HG03521 (cell line): Measurements from ENCODE around the gene TAT.

Experiments
- ATAC-seq: cut with Tn5 transposase; IDR thresholded peaks from one replicate; pipeline ENCODE4 v1.9.1; 2021; ENCODE audit warnings: mild to moderate bottlenecking, moderate library complexity; ENCODE audit not compliant: unreplicated experiment

TAT gene

GRCh38 chr16:71547168-71547567, 29.7 kb downstream of the TAT start:
- no peak for ATAC-seq

- peak; percentile 56 for ATAC-seq
These were observed 34.5 kb downstream of the TAT start for GRCh38 chr16:71542377-71542776.

DNA sequence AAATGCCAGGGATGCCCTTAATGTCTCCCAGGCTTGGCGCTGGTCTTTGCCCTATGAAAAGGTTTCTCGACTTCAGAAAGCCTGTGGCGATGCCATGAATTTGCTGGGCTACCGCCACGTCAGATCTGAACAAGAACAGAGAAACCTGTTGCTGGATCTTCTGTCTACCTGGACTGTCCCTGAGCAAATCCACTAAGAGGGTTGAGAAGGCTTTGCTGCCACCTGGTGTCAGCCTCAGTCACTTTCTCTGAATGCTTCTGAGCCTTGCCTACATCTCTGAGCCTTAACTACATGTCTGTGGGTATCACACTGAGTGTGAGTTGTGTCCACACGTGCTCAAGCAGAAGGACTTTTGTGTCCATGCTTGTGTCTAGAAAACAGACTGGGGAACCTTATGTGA, 39.2 kb downstream of the TAT start:
- ATAC-seq = no peak

DNA sequence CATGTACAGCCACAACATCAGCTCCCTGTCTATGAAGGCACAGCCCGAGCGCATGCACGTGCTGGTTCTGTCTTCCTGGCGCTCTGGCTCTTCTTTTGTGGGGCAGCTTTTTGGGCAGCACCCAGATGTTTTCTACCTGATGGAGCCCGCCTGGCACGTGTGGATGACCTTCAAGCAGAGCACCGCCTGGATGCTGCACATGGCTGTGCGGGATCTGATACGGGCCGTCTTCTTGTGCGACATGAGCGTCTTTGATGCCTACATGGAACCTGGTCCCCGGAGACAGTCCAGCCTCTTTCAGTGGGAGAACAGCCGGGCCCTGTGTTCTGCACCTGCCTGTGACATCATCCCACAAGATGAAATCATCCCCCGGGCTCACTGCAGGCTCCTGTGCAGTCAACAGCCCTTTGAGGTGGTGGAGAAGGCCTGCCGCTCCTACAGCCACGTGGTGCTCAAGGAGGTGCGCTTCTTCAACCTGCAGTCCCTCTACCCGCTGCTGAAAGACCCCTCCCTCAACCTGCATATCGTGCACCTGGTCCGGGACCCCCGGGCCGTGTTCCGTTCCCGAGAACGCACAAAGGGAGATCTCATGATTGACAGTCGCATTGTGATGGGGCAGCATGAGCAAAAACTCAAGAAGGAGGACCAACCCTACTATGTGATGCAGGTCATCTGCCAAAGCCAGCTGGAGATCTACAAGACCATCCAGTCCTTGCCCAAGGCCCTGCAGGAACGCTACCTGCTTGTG, 40.0 kb downstream of the TAT start:
- ATAC-seq = no peak

- no peak for ATAC-seq
These were observed 44.5 kb downstream of the TAT start for GRCh38 chr16:71532366-71532765.

DNA sequence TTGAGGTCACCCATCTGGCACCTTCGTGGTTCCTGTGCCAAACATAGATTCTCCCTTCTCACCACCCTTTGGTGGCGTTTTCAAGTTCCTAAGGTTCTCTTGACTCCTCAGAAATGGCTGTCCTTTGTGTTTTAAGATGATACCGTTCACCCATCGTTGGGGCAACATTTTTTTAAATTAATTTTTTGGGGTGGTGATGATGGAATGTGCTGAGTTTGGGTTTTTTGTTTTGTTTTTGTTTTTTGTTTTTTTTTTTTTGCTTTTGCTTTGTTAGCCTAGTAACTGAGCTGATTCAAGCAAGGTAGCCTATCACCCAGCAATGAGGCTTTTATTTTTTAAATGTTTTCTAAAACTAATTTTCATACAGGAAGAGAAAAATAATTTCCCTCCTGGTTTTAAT, 48.0 kb downstream of the TAT start:
- no peak for ATAC-seq

- ATAC-seq = no peak
These were observed 48.6 kb downstream of the TAT start for GRCh38 chr16:71528257-71528656.

DNA sequence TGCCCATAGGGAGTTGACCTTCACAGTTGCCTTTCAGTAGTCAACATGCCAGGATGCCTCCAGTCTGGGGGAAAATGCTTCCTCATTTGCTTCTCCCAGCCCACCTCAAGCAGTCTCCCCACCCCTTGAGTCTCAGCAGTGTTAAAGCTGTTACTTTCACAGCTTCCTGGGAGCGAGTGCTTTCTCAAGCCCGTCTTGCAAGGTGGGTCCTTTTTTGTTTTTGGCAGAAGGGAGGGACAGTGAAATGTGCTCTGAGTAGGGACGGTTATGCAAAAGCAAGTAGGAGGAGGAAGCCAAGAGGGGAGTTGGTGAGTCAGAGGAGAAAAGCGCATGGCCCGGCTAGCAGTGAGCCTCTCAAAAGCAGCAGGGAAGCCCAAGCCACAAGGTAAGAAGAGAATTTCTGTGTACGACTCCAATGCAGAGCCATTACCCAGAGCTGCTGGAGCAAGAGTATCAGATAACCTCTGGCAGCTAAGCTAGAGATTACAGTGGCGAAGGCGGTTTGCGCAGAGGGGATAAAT, 50.7 kb downstream of the TAT start, which contains the start of gene CHST4:
Gene CHST4 (plus strand): TSS at position 316 of the 521 bp plus-strand sequence. CDS start 10,252 bp downstream, outside the sequence.
- ATAC-seq = no peak

GRCh38 chr16:71524566-71525553, 52.0 kb downstream of the TAT start:
- ATAC-seq = no peak

DNA sequence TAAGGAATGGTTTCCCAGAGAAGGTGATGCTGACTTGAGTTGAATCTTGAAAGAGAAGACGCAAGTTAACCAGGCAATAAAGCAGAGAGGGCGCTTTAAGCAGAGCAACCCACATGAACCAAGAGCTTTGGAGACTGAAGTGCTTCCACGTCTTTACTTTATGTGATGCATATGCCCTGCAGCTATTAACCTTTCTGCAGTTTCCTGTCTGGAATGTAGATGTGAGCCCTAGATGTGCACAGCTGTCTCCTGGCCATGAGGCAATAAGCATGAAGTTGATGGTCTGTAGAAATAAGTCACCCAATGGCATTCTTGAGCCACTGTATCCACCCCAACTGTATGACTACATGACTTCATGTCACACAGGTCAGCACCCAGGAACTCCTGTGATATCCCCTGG, 56.3 kb downstream of the TAT start:
- no peak for ATAC-seq
